GM19351 (cell line): Measurements from ENCODE around the gene PIK3C2A.
"Not testable (repeated sequence)": the region's sequence is repeated elsewhere in the genome, so short reads cannot be mapped to it uniquely, and the experiment has no call there.

Source experiments
- ATAC-seq: cut with Tn5 transposase; IDR thresholded peaks from one replicate; pipeline ENCODE4 v1.9.1; 2021; ENCODE audit warnings: mild to moderate bottlenecking, moderate library complexity; ENCODE audit not compliant: unreplicated experiment

PIK3C2A gene, protein sequence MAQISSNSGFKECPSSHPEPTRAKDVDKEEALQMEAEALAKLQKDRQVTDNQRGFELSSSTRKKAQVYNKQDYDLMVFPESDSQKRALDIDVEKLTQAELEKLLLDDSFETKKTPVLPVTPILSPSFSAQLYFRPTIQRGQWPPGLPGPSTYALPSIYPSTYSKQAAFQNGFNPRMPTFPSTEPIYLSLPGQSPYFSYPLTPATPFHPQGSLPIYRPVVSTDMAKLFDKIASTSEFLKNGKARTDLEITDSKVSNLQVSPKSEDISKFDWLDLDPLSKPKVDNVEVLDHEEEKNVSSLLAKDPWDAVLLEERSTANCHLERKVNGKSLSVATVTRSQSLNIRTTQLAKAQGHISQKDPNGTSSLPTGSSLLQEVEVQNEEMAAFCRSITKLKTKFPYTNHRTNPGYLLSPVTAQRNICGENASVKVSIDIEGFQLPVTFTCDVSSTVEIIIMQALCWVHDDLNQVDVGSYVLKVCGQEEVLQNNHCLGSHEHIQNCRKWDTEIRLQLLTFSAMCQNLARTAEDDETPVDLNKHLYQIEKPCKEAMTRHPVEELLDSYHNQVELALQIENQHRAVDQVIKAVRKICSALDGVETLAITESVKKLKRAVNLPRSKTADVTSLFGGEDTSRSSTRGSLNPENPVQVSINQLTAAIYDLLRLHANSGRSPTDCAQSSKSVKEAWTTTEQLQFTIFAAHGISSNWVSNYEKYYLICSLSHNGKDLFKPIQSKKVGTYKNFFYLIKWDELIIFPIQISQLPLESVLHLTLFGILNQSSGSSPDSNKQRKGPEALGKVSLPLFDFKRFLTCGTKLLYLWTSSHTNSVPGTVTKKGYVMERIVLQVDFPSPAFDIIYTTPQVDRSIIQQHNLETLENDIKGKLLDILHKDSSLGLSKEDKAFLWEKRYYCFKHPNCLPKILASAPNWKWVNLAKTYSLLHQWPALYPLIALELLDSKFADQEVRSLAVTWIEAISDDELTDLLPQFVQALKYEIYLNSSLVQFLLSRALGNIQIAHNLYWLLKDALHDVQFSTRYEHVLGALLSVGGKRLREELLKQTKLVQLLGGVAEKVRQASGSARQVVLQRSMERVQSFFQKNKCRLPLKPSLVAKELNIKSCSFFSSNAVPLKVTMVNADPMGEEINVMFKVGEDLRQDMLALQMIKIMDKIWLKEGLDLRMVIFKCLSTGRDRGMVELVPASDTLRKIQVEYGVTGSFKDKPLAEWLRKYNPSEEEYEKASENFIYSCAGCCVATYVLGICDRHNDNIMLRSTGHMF (N-terminal part only)

GRCh38 chr11:17207317-17208256, at the start of gene PIK3C2A:
TSS of gene PIK3C2A (minus strand) at chr11:17207986. CDS start at chr11:17169741, 38,245 bp downstream.
- ATAC-seq: peak; percentile 97

- no peak for ATAC-seq
Measured at GRCh38 chr11:17257196-17257595, 49.4 kb upstream of the PIK3C2A start.

- no peak for ATAC-seq
Measured at GRCh38 chr11:17256512-17256911, 48.7 kb upstream of the PIK3C2A start.

GRCh38 chr11:17252704-17253103, 44.9 kb upstream of the PIK3C2A start:
- no peak for ATAC-seq

GRCh38 chr11:17250561-17251350, 43.0 kb upstream of the PIK3C2A start:
- ATAC-seq: no peak

GRCh38 chr11:17244046-17244445, 36.3 kb upstream of the PIK3C2A start:
- peak; percentile 95 for ATAC-seq

DNA sequence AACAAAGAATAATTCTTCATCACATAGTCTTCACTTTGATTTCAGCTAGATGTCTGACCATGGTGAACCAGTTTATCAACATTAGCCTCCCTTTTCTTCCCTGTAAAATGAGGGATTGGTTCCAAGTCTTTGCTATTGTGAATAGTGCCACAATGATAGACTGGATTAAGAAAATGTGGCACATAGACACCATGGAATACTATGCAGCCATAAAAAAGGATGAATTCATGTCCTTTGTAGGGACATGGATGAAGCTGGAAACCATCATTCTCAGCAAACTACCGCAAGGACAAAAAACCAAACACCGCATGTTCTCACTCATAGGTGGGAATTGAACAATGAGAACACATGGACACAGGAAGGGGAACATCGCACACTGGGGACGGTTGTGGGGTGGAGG, 35.2 kb upstream of the PIK3C2A start:
- ATAC-seq: not testable (repeated sequence)

DNA sequence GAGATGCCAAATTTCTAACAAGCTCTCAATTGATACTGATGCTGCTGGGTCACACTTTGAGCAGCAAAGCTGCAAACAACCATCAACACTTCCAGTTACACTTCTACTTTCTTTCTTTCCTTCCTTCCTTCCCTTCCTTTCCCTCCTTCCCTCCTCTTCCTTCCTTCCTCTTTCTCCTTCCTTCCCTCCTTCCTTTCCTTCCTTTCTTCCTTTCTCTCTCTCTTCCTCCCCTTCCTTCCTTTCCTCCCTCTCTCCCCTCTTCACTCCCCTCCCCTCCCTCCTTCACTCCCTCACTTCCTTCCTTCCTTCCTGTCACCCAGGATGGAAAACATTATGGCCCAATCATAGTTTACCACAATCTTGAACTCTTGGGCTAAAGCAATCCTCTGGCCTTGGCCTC, 33.0 kb upstream of the PIK3C2A start:
- ATAC-seq: no peak

DNA sequence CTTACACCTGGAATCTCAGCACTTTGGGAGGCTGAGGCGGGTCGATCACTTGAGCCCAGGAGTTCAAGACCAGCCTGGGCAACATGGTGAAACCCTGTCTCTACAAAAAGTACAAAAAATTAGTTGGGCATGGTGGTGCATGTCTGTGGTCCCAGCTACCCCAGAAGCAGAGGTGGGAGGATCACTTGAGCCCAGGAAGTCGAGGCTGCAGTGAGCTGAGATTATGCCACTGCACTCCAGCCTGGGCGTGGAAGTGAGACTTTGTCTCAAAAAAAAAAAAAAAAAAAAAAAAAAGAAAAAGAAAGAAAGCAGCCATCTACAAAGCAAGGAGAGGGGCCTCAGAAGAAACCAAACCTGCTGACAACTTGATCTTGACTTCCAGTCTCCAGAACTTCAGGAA, 32.1 kb upstream of the PIK3C2A start:
- not testable (repeated sequence) for ATAC-seq

DNA sequence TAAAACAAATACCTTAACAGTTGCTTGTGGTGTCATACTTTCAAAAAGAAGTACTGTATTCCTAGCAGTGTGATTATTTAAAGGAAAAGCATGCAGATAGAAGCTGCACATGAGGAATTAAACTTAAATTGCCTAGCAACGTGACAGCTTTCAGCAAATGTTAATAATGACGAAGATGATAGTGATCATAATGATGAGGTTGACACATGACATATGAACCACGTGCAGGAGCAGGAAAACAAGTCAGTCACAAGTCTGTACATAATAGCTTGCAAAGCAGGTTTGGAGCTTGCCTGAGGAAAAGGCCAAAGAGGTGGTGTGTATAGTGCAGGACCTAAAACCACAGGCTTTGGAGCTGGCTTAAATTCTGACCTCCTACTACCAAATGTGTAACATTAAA, 30.6 kb upstream of the PIK3C2A start:
- no peak for ATAC-seq

- no peak for ATAC-seq
Measured at GRCh38 chr11:17233101-17233500, 25.3 kb upstream of the PIK3C2A start.

DNA sequence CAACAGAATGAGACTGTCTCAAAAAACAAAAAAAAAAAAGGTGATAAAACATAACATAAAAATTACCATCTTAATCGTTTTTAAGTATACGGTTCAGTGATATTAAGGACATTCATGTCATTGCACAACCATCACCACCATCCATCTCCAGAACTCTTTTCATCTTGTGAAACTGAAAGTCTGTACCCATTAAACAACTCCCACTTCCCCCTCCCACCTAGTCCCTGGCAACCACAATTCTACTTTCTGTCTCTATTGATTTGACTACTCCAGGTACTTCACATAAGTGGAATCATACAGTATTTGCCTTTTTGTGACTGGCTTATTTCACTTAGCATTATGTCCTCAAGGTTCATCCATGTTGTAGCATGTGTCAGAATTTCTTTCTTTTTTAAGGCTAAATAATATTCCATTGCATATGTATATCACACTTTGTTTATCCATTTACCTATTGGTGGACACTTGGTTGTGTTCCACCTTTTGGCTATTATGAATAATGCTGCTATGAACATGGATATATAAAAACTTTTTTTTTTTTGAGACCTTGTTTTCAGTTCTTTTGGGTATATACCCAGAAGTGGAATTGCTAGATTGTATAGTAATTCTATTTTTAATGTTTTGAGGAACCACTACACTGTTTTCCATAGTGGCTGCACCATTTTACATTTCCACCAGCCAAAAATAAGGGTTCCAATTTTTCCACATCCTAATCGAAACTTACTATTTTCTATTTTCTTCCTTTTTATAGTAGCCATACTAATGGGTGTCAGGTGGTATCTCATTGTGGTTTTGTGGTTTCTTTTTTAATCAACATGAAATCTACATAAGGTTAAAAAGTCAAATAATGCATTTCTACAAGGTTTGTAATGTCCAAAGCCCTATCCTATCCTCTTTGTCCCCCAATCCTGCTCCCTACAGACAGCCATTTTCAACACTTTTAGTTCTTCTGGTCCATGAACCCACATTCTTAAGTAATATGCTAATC, 23.4 kb upstream of the PIK3C2A start:
- peak; percentile 93 for ATAC-seq

- no peak for ATAC-seq
Measured at GRCh38 chr11:17229481-17230152, 21.8 kb upstream of the PIK3C2A start.

GRCh38 chr11:17228186-17228925, 20.6 kb upstream of the PIK3C2A start:
- ATAC-seq: not testable (repeated sequence)

GRCh38 chr11:17224727-17225126, 16.9 kb upstream of the PIK3C2A start:
- no peak for ATAC-seq

GRCh38 chr11:17221968-17222367, 14.2 kb upstream of the PIK3C2A start:
- no peak for ATAC-seq

- ATAC-seq: no peak
Measured at GRCh38 chr11:17219016-17219415, 11.2 kb upstream of the PIK3C2A start.
